Umbilical cord (tissue), 2 donors: ENCODE measurements around the gene IRF2. TPM values are rescaled to one million over a fixed set of nuclear protein-coding genes. Genes with fewer than 3 reads are reported as not detected.
A peak's percentile ranks its signal among the peaks of the same experiment; 100 is the strongest.

ENCODE experiments used
- DNase-seq: peaks from one replicate; pipeline ENCODE4 v3.0.0-alpha.2; 2015; ENCODE audit warnings: low spot score
- total RNA-seq: library from RNA; depleted of rRNA; stranded (reverse); fragments of >200 nt; gene quantifications from one replicate; pipeline ENCODE4 v1.2.3, GENCODE V29; 2014; ENCODE audit warnings: low replicate concordance; ENCODE audit not compliant: insufficient read depth

IRF2 gene
- total RNA-seq, 1 donor from 2014 or later, result 12.0 TPM

GRCh38 chr4:184370711-184371389, 103.5 kb downstream of the IRF2 start:
- peak; percentile 84 for DNase-seq

- no peak for DNase-seq
These were observed 104.5 kb downstream of the IRF2 start for GRCh38 chr4:184369871-184370270.

- DNase-seq, result no peak
These were observed 105.6 kb downstream of the IRF2 start for GRCh38 chr4:184368731-184369130.

- no peak for DNase-seq
These were observed 106.1 kb downstream of the IRF2 start for GRCh38 chr4:184368290-184368689.

- no peak for DNase-seq
These were observed 110.0 kb downstream of the IRF2 start for GRCh38 chr4:184364100-184364921.

- DNase-seq, result no peak
These were observed 111.1 kb downstream of the IRF2 start for GRCh38 chr4:184363258-184363657.

GRCh38 chr4:184362396-184362795, 112.0 kb downstream of the IRF2 start:
- no peak for DNase-seq

GRCh38 chr4:184361443-184361842, 112.9 kb downstream of the IRF2 start:
- DNase-seq, result no peak

GRCh38 chr4:184359888-184360287, 114.5 kb downstream of the IRF2 start:
- peak; percentile 61 for DNase-seq

- no peak for DNase-seq
These were observed 115.7 kb downstream of the IRF2 start for GRCh38 chr4:184358521-184359232.

- no peak for DNase-seq
These were observed 116.6 kb downstream of the IRF2 start for GRCh38 chr4:184357772-184358171.

- no peak for DNase-seq
These were observed 117.2 kb downstream of the IRF2 start for GRCh38 chr4:184357165-184357564.

GRCh38 chr4:184356366-184356765, 118.0 kb downstream of the IRF2 start:
- DNase-seq, result no peak

- DNase-seq, result no peak
These were observed 118.5 kb downstream of the IRF2 start for GRCh38 chr4:184355857-184356256.

- DNase-seq, result peak; percentile 92
These were observed 119.2 kb downstream of the IRF2 start for GRCh38 chr4:184355111-184355604.

- no peak for DNase-seq
These were observed 121.5 kb downstream of the IRF2 start for GRCh38 chr4:184352891-184353290.

- no peak for DNase-seq
These were observed 122.5 kb downstream of the IRF2 start for GRCh38 chr4:184351560-184352451.

GRCh38 chr4:184350964-184351363, 123.4 kb downstream of the IRF2 start:
- DNase-seq, result no peak

GRCh38 chr4:184350213-184350817, 124.0 kb downstream of the IRF2 start:
- no peak for DNase-seq

- no peak for DNase-seq
These were observed 124.9 kb downstream of the IRF2 start for GRCh38 chr4:184349283-184350039.
